Testis (tissue), 2 donors: ENCODE results near the gene GOT2.

Source experiments
- CTCF ChIP-seq, 3 experiments: fragments of 450-650 bp in 2 of 3; fragments of 200-600 bp in 1 of 3; sonication (generic) in 1 of 3; IDR thresholded peaks; one replicate each; pipeline ENCODE4 v1.5.1; 2016 to 2019; ENCODE audit warnings: antibody characterized with exemption in 3 of 3, mild to moderate bottlenecking in 2 of 3, moderate library complexity in 1 of 3
- POLR2A ChIP-seq: fragments of 450-650 bp; IDR thresholded peaks from one replicate; pipeline ENCODE4 v1.6.1; 2017; ENCODE audit warnings: antibody characterized with exemption, mild to moderate bottlenecking, moderate library complexity

- TF ChIP-seq CTCF (IDR thresholded peaks at IDR 0.05): no peak
- TF ChIP-seq POLR2A: no peak
These were observed 68.9 kb downstream of the GOT2 start for GRCh38 chr16:58665200-58665599.
